ENCODE results near the gene NKX2-8.

DNA sequence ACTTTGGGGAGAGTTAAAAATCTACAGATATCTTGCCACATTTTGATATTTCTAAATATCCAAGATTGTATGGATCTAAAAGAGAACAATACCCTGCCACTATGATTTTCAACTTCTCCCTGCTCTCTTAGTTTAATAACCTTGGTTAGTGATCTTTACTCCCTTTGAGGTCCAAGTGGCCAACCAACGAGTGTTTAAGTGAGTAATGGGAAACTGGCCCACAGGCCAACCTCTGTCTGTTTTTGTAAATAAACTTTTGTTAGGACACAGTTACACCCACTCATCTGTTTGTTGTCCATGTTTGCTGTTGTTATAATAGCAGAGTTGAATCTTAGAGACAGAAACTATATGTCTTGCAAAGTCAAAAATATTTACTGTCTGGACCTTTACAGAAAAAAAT is 31.5 kb downstream of the NKX2-8 start:
- TF ChIP-seq, protein P1, sequence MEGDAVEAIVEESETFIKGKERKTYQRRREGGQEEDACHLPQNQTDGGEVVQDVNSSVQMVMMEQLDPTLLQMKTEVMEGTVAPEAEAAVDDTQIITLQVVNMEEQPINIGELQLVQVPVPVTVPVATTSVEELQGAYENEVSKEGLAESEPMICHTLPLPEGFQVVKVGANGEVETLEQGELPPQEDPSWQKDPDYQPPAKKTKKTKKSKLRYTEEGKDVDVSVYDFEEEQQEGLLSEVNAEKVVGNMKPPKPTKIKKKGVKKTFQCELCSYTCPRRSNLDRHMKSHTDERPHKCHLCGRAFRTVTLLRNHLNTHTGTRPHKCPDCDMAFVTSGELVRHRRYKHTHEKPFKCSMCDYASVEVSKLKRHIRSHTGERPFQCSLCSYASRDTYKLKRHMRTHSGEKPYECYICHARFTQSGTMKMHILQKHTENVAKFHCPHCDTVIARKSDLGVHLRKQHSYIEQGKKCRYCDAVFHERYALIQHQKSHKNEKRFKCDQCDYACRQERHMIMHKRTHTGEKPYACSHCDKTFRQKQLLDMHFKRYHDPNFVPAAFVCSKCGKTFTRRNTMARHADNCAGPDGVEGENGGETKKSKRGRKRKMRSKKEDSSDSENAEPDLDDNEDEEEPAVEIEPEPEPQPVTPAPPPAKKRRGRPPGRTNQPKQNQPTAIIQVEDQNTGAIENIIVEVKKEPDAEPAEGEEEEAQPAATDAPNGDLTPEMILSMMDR (IDR thresholded peaks at IDR 0.05), result no peak
- no peak for TF ChIP-seq POLR2AphosphoS5 (IDR thresholded peaks at IDR 0.05)
- no peak for TF ChIP-seq POLR2A (IDR thresholded peaks at IDR 0.05)
- TF ChIP-seq EP300 (IDR thresholded peaks at IDR 0.05), result no peak

Data from stomach (tissue), 4 donors.